SIG-M5 (cell line): ENCODE data around the gene CYP4F3.
"Not testable (repeated sequence)": the region's sequence is repeated elsewhere in the genome, so short reads cannot be mapped to it uniquely, and the experiment has no call there.

Experiments
- DNase-seq: peaks from one replicate; lab custom pipeline; 2025; lab: John Stamatoyannopoulos, UW

CYP4F3 gene

DNA sequence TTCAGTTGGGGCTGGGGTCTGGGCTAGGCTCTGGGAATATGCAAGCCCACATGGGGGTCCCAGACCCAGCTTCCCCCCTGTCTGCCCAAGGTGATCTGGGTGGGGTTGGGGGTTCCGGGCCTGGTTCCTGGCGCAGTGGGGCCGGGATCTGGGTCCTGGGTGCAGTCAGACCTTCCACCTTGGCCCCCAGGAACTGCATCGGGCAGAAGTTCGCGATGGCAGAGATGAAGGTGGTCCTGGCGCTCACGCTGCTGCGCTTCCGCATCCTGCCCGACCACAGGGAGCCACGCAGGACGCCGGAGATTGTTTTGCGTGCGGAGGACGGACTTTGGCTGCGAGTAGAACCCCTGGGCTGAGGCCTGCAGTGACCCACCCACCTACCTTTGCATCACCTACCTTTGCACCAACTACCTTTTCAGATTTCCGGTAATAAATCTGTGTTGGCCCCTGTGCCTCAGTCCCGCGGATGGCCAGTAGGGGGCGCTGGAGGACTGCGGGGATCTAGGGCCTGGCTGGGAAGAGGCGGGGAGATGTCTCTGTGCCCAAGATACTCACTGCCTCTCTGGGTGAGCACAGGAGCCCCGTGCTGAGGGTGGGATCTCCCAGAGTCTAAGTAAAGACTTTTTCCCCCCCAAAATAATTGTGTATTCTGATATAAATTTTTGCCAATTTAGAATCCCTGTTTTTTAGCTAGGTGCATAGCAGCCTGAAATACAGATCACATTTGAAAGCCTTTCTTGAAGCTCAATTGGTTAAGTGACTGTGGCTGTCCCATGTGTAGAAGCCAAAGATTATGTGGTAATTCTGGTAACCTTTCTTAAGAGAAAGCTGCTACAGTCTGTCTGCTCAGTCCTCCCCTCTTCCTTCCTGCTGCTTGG is 11.5 kb upstream of the CYP4F3 start:
- no peak for DNase-seq

- no peak for DNase-seq
These were observed 8.9 kb upstream of the CYP4F3 start for GRCh38 chr19:15631817-15632216.

- no peak for DNase-seq
These were observed 7.4 kb upstream of the CYP4F3 start for GRCh38 chr19:15633082-15633835.

DNA sequence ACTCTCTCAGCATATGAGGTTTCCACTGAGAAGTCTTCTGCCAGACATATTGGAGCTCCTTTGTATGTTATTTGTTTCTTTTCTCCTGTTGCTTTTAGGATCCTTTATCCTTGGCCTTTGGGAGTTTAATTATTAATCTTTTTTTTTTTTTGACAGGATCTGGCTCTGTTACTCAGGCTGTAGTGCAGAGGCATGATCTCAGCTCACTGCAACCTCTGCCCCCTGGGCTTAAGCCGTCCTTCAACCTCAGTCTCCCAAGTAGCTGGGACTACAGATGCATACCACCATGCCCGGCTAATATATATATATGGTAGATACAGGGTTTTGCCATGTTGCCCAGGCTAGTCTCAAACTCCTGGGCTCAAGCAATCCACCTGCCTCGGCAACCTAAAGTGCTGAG is 6.6 kb upstream of the CYP4F3 start:
- no peak for DNase-seq

DNA sequence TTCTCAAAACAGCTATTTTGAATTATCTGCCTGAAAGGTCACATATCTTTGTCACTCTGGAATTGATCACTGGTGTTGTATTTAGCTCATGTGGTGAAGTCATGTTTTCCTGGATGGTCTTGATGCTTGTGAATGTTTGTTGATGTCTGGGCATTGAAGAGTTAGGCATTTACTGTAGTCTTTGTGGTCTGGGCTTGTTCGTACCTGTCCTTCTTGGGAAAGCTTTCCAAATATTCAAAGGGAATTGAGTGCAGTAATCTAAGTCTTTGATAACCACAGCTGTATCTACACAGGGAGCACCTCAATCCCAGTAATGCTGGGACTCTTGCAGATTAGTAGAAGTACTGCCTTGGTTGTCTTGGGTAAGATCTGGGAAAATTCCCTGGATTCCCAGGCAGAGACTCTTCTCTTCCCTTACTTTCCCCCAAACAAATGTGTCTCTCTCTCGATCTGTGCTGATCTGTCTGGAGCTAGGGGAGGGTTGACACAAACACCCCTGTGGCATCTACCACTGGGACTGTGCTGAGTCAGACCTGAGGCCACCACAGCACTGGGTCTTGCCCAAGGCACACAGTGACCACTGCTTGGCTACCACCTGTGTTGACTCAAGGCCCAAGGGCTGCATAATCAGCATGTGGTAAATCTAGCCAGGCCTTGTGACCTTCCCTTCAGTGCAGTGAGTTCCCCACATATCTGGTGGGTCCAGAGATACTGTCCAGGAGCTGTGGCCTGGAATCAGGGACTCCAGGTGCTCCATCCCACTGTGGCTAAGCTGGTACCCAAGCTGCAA is 5.5 kb upstream of the CYP4F3 start:
- no peak for DNase-seq

GRCh38 chr19:15636026-15636425 is 4.7 kb upstream of the CYP4F3 start:
- DNase-seq, result no peak

GRCh38 chr19:15639596-15639995 is 1.1 kb upstream of the CYP4F3 start:
- no peak for DNase-seq

DNA sequence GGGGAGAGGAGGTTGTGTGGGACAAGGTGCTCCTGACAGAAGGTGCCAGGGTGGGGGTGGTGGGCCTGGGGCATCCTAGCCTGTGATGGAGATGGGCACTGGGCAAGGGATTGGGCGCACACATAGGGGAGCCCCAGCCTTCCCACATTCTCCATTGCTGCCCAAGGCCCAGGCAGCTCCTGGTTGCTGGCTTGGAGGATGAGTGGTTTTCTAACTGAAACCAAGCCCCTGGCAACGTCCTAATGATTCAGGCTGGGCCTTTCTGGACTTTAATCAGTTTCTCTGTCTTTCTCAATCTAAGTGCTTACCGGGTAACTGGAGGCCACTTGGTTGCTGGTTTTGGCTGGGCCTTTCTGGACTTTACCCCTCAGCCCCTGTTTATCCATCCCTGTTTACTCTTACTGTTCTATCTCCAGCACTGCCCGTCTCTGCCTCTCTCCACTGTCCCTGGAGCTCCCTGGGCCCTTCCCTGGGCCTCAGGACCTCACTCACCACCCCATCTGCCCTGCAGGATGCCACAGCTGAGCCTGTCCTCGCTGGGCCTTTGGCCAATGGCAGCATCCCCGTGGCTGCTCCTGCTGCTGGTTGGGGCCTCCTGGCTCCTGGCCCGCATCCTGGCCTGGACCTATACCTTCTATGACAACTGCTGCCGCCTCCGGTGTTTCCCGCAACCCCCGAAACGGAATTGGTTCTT is 354 bp downstream of the CYP4F3 start:
- DNase-seq, result no peak

DNA sequence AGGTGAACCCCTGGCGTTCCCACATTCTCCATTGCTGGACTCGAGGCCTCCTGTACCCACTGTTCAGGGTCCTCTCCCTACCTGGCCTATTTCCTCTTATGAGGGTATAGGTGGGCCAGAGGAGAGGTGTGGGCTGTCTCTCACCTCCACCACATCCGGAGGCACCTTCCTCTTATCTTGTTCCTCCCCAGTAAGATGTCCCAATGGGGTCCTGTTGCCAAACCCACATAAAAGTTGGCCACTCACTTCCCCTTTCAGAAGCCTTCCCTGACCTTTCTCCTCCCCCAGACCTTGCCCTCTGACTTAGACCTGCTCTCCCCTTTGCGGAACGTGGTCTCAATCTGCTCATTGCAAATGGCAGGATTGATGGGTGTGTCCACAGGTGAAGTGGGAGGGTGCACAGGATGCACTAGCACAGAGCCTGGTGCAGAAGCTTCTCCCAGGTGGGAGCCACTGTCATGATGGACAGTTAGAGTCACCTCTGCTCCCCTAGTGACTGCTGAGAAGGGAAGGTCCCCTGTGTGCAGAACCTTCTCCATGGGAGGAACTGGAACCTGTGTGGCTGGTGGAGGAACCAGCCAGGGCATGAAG is 1.3 kb downstream of the CYP4F3 start:
- DNase-seq, result no peak

DNA sequence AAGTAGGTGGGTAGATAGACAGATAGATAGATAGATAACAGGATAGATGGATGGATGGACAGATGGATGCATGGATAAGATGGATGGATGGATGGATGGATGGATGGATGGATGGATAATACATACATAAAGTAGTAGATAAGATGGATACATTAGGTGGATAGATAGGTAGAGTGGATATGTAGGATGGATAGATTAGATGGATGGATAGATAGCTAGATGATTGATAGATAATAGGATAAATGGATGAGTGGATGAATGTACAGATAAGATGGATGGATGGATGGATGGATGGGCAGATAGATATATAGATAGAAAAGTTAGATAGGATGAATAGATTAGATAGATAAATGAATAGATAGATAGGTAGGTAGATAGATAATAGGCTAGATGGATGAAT is 2.1 kb downstream of the CYP4F3 start:
- DNase-seq, result no peak

DNA sequence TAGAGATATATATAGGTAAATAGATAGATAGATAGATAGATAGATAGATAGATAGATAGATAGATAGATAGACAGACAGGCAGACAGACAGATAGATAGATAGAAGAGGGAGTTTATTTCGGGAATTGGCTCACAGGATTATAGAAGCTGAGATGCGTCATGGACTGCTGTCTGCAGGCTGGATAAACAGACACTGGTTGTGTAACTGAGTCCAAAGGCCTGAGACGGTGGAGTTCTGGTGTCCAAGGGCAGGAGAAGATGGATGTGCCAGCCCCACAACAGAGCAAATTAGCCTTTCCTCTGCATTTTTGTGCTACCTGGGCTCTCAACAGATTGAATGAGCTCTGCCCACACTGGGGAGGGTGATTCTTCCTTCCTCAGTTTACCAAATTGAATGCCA is 2.7 kb downstream of the CYP4F3 start:
- DNase-seq, result no peak

DNA sequence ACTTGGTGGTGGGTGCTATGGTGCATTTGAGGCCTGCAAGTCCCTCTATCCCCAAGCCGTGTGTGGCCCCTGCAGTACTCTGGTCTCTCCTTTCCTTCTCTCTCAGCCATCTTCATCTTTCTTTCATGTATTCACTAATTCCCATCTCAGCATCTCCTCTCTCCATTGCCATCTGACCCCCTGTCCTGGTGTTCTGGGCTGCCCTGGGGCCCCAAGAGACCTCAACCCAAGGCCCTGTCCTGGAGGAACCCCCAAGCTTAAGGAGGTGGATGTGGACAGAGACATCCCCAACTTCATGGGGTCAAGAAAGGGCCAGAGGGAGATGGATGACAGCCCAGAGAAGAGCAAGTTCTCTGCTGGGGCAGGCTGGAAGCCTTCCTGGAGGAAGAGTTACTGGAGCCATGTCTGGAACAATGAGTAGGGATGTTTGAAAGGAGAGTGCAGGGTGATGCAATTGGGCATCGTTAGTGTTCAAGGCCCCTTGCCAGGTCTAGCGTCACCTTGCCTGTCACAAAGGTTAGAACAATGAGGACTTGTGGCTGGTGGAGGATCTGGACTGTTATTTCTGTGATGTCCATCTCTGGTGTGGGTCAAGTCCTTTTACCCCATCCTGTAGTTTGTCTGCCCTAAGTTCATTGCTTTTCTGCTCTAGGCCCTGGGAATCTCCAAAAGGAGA is 3.5 kb downstream of the CYP4F3 start:
- DNase-seq, result no peak

DNA sequence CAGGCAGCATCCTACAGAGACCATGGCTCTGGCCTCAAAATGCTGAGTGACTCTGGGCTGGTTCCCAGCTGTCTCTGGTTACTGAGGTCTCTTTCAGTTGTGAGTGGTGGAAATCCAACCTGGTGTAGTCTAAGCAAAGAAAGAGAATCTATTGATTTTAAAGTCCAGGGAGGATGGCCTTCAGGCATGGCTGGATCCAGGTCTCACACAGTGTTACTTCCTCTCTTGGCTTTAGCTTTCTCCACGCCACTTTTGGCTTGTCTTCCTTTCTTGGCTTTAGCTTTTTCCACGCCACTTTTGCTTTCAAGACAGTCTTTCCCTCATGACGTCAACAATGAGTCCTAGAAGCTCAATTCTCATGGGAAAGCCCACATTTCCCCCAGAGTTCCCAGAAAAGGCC is 4.1 kb downstream of the CYP4F3 start:
- DNase-seq, result no peak

- DNase-seq, result no peak
These were observed 8.8 kb downstream of the CYP4F3 start for GRCh38 chr19:15649526-15649925.

DNA sequence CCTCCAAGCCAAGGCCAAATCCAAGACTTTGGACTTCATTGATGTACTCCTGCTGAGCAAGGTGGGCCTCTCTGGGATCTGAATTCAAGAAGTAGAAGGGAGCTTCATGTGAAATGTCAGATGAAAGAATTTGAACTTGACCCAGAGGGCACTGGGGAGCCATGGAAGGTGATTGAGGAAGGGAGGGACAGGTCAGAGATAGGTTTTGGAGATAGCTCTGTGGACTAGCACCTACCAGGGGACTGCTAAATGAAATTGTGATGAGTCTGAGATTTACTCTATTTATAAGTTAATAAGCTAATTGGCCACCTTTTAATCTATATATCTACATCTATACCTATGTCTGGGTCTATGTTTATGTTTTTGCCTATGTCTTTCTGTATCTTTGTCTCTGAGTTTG is 9.4 kb downstream of the CYP4F3 start:
- DNase-seq, result not testable (repeated sequence)

DNA sequence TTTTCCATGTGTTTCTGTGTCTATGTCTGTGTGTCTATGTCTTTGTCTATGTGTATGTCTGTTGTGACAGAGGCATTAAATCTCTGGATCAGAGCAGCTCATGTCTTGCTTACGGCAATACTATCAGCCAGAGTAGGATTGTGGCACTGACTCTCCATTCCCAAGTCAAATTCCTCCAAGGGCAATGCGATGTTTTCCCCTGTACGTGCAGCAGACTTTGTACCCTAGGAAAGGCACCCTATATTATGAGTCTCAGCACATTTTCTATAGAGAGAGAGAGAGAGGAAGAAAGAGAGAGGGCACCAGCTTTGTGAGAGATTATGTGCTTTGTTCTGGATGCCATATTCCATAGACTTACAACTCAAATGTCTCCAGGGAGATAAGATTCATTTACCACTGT is 11.1 kb downstream of the CYP4F3 start:
- DNase-seq, result no peak

DNA sequence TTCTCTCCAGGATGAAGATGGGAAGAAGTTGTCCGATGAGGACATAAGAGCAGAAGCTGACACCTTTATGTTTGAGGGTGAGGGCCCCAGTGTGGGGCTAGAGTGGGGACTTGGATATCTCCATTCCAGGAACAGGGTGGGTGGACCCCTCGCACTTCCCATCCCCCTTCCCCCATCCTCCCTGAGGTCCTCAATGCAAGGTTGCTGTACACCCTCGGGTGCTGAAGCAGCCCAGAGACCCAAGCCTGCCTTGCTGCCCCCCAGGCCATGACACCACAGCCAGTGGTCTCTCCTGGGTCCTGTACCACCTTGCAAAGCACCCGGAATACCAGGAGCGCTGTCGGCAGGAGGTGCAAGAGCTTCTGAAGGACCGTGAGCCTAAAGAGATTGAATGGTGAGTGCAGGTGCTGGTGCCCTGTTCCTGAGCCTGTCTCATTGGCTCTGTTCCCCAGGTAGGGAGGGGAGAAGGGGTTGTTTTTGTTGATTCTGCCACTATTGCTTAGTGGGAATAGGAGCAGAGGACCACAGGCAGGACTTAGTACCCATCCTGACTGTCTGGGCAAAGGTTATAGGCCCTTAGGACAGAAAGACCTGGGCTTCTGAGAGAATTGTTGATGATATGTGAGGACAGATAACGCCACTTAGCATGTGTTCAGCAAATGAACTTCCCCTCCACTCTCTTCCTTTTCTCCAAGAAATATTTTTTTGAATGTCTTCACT is 12.0 kb downstream of the CYP4F3 start:
- DNase-seq, result no peak

DNA sequence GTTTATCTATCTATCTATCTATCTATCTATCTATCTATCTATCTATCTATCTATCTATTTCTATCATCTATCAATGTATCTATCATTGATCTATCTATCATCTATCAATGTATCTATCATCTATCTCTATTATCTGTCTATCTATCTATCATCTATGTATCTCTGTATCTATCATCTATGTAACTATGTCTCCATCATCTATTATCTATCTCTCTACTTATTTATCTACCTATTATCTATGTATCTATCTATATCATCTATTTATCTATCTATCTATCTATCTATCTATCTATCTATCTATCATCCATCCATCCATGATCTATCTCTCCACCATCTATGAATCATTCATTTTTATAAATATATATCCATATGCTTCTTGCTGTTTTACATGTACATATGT is 15.8 kb downstream of the CYP4F3 start:
- DNase-seq, result no peak

DNA sequence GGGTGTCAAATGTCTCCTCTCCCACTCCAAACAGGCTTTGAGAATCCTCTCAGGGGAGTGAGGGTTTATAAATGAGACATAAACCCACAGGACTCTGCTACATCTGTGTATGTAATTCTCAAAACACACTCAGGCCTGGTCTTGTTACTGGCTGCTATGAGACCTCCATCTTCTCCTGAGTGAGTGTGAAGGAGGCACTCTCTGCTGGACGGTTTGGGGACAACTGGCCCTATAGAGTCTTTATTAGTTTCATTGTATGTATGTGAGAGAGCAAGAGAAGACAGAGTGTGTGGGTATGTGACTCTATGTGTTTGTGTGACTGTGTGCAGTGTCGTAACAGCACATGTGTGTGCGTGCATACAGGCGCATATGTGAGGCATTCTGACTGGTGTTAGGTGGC is 22.6 kb downstream of the CYP4F3 start:
- no peak for DNase-seq

DNA sequence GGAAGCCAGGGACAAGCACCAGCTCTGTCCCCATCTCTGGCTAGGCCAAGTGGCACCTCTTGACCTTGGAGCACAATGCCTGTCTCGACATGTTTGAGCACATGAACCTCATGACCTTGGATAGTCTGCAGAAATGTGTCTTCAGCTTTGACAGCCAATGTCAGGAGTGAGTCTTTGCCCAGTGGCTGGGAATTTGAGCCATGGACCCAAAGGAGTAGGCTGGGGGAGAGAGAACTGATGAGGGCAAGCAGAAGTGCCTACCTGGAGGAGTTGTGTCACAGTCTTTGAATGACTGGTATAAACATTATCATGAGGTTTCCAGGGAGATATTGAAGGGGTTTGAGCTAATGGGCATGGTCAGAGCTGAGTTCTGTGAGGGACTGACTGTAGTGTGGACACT is 25.5 kb downstream of the CYP4F3 start:
- no peak for DNase-seq
